ENCODE measurements around the gene ANKFN1.

DNA sequence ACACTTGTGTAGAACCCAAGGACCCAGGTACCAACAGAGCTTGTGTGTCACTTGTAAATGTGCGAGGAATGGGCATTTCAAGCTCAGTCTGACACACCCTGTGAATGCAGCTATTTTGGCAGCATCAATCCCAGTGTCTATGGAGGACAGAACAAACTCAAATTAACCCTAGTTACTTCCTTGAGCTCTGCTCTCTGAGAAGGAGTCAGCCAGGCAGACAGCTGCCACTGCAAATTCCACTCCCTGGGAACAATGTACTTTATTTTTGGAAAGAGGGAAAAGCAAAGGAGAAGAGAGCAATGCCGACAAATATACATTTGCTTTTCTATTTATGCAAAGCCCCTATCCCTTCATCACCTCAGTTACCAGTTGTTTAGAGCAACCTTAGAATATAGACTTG lies 391.8 kb downstream of the ANKFN1 start:
- TF ChIP-seq POLR2A (IDR thresholded peaks at IDR 0.05) = no peak
- TF ChIP-seq, protein P1, sequence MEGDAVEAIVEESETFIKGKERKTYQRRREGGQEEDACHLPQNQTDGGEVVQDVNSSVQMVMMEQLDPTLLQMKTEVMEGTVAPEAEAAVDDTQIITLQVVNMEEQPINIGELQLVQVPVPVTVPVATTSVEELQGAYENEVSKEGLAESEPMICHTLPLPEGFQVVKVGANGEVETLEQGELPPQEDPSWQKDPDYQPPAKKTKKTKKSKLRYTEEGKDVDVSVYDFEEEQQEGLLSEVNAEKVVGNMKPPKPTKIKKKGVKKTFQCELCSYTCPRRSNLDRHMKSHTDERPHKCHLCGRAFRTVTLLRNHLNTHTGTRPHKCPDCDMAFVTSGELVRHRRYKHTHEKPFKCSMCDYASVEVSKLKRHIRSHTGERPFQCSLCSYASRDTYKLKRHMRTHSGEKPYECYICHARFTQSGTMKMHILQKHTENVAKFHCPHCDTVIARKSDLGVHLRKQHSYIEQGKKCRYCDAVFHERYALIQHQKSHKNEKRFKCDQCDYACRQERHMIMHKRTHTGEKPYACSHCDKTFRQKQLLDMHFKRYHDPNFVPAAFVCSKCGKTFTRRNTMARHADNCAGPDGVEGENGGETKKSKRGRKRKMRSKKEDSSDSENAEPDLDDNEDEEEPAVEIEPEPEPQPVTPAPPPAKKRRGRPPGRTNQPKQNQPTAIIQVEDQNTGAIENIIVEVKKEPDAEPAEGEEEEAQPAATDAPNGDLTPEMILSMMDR (IDR thresholded peaks at IDR 0.05) = no peak
